ENCODE data around the gene ZBTB45.
"Not testable (repeated sequence)": the region's sequence is repeated elsewhere in the genome, so short reads cannot be mapped to it uniquely, and the experiment has no call there.

Gene ZBTB45

DNA sequence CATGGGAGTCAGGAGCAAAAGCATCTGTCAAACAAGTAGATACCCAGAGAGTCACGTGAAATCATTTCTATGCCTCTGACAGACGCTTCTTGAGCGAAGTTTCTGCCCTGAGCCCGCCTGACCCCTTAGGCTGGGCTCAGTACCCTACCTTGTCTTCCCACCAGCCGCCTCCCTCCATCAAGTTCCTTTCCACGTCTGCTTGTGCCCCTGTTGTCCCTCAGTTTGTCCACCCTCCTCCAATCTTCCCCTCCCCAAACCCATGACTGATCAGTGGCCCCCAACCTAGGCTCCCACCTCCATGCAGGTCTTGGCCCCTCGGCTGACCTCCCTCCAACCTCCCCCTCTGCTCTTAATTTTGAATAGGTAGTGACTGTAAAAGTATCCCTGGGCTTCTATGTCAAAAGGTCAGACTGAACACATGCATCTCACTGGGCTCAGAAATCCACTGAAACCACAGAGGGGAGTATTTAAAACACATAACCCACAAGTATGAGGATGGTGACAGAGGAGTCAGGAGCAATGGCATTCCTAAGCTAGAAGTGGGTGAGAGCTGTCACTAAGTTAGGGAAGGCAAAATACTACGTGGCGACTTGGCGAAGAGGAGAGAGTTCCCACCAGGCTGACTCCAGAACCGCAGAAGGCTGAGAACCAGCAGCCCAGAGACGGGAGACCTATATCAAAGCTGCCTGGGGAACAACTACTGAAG lies 45.2 kb downstream of the ZBTB45 start:
- no peak for DNase-seq

DNA sequence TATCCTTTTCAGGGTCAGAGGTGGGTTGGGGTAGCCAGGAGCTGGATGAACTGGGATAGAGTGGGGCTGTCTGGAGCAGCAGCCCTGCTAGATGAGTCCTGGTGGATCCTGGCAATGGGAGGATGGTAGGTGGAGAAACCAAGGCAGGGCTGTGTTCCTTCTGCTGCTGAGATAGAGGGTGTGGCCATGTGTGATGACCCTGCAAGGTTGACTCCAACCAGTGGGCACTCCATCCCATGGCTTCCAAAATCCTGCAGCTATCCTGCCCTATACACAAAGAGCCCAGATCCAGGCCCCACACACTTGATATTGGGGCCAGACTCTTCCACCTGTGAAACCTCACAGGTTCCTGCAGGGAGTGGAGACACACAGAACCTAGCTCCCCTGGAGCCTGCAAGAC lies 45.8 kb downstream of the ZBTB45 start:
- no peak for DNase-seq

DNA sequence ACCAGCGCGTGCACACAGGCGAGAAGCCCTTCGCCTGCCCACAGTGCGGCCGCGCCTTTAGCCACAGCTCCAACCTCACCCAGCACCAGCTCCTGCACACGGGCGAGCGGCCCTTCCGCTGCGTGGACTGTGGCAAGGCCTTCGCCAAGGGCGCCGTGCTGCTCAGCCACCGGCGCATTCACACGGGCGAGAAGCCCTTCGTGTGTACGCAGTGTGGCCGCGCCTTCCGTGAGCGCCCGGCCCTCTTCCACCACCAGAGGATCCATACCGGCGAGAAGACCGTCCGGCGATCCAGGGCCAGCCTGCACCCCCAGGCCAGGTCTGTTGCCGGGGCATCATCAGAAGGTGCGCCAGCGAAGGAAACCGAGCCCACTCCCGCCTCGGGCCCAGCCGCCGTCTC lies 47.9 kb downstream of the ZBTB45 start:
- no peak for DNase-seq

DNA sequence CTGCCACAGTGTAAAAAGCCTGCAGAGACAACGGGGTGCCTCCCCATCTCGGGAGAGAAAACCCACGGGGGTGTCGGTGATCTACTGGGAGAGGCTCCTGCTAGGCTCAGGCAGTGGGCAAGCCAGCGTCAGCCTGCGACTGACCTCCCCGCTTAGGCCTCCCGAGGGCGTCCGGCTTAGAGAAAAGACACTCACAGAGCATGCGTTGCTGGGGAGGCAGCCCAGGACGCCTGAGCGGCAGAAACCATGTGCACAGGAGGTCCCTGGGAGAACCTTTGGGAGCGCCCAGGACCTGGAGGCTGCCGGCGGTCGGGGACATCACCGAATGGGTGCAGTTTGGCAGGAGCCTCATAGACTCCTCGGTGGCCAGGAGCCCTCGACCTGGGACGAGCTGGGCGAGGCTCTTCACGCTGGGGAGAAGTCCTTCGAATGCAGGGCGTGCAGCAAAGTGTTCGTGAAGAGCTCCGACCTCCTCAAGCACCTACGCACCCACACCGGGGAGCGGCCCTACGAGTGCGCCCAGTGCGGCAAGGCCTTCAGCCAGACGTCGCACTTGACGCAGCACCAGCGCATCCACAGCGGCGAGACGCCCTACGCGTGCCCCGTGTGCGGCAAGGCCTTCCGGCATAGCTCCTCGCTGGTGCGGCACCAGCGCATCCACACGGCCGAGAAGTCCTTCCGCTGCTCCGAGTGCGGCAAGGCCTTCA lies 48.6 kb downstream of the ZBTB45 start:
- DNase-seq: not testable (repeated sequence)

DNA sequence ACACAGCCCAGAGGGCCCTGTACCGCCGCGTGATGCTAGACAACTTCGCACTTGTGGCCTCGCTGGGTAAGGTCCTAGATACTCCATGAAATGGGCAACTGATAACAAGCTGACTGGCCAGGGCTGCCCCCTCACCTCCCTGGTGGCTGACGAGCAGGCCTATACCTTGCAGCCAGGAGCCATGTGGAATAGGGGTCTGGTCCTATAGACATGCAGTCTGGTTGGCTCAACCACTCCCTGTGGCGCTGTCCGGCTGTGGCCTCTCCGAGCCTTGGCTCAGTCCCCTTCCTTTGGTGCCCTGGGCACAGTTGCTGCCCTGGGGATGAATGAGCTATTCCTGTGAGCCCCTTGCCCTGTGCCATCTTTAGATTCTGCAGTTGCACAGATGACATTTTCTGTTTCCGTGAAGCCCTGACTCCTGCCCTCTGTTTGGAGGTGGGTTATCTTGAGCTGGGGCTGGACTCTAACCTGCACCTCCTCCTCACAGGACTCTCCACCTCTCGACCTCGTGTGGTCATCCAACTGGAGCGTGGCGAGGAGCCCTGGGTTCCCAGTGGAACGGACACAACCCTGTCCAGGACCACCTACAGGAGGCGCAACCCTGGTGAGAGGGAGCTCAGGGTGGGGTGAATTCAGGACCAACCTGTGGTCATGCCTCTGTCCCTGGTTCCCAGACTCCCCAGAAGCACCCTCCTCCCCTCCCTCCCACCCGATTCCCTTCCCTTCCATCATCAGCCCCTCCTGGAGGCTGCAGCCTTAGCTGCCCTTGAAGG lies 50.2 kb downstream of the ZBTB45 start:
- DNase-seq: no peak

DNA sequence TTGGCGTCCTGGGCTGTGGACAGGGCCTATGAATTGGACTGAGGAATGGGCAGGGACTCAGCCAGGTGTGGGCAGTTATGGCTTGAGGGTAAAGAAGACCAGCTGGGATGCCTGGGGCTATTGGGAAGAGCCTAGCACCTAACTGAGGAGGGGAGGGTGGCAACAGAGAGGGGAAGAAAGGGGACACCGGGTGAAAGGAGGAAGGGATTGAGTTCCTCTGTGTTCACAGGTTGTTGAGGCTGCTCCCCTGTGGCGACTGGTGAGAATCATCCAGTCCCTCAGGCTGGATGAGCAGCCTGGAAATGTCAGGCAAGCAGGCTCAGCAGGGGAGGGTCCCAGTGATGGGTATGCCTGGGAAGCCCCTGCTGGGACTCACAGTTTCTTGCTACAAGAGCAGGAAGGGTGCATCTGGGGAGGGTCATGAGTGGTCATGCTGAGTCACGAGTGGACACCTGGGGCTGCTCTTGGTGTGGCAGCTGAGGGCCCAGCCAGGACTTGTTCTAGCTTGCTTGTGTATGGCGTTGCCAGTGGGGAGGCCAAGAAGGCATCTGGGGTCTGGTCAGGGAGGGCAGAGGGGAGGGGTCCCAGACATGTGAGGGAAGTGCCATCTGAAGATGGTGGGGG lies 51.3 kb downstream of the ZBTB45 start:
- no peak for DNase-seq

DNA sequence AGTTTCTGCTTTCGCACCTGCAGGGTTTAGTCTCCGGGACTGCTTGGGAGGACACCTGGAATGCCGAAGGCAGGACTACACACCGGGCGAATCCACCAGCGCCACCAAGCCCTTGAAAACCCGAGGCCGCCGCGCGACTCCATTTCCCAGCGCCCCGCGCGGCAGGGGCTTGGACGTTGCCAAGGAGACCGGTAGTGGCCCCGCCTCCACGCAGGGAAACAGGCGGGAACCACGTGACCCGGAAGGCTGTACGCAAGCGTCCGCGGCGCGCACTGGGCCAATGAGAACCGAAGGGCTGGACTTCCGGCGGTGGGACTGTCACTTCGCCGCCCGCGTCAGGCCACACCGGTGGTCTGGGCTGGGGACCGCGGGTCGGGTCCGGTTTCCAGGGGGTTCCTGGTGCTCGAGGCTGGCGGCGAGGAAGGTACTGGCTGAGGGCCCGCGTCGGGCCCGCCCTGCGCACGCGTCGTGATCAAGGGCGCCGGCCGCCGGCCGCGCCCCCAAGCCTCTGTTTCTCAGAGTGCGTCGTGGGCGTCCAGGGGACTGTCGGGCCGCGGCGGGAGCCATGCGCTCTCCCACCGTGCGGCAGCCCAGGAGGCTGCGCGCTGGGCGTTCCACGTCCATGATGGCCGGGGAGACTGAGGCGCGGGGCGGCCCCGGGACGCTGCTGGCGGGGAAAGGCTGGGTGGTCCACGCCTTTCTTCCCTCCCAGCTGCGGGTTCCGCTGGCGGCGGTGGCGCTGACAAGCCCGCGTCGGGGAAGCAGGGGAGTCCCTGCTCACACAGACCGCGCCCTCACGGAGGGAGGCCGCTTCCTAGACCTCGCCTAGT lies 52.6 kb downstream of the ZBTB45 start, which contains the start of gene ZNF324:
TSS of gene ZNF324 (plus strand) at position 321 of the 830 bp plus-strand sequence. CDS start 2,106 bp downstream, outside the sequence.
- peak; percentile 96 to 97 for DNase-seq

DNA sequence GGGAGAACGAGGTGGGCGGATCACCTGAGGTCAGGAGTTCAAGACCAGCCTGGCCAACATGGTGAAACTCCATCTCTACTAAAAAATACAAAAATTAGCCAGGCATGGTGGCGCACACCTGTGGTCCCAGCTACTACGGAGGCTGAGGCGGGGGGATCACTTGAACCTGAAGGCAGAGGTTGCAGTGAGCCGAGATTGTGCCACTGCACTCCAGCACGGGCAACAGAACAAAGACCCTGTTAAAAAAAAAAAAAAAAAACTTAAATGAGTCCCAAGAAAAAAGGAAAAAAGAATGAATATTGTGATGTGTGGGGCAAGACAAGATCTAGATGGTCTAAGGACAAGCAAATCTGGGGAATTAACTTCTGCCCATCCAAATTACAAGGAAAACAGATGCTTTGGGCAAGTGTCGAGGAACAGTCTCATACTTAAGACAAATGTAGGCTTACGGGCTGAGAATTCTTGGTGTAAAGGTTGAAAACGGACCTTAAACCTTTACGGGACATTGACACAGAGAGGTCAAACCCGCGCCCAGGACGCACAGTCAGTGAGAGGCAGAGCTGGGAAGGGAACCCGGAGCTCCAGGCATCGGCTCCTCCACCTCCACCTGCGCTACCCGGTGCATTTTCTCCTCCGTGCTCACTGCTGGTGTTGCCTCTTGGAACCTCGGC lies 53.4 kb downstream of the ZBTB45 start:
- no peak for DNase-seq

Data from stimulated activated CD4-positive, alpha-beta T cell treated with anti-CD3 and anti-CD28 coated beads, Interleukin-4, amount 100 ng/mL, for 4 hours (primary cell).